HEK293 (cell line): Measurements from ENCODE around the gene MVB12A.
A peak's percentile ranks its signal among the peaks of the same experiment; 100 is the strongest.

Experiments used
- ATF2 ChIP-seq: fragments of 450-650 bp; formaldehyde crosslinking; IDR thresholded peaks from 2 replicates; pipeline ENCODE4 v1.5.1; 2016; ENCODE audit warnings: missing biosample characterization, missing genetic modification characterization, low read depth
- BCL11B ChIP-seq: fragments of 450-650 bp; formaldehyde crosslinking; IDR thresholded peaks from 2 replicates; pipeline ENCODE4 v1.5.1; 2016; ENCODE audit warnings: low read depth, missing biosample characterization, missing genetic modification characterization
- EGR2 ChIP-seq: fragments of 450-650 bp; formaldehyde crosslinking; IDR thresholded peaks from 2 replicates; pipeline ENCODE4 v1.5.1; 2016; ENCODE audit warnings: low read depth, missing biosample characterization, missing genetic modification characterization
- HIC1 ChIP-seq: fragments of 450-650 bp; formaldehyde crosslinking; IDR thresholded peaks from 2 replicates; pipeline ENCODE4 v1.5.1; 2016; ENCODE audit warnings: missing biosample characterization, missing genetic modification characterization
- MYNN ChIP-seq: fragments of 450-650 bp; formaldehyde crosslinking; IDR thresholded peaks from 2 replicates; pipeline ENCODE4 v1.5.1; 2016; ENCODE audit warnings: missing biosample characterization, missing genetic modification characterization, borderline replicate concordance
- OVOL3 ChIP-seq: fragments of 450-650 bp; formaldehyde crosslinking; IDR thresholded peaks from 2 replicates; pipeline ENCODE4 v1.5.1; 2016; ENCODE audit warnings: missing biosample characterization, missing genetic modification characterization
- PRDM4 ChIP-seq: fragments of 450-650 bp; formaldehyde crosslinking; IDR thresholded peaks from 2 replicates; pipeline ENCODE4 v1.5.1; 2017; ENCODE audit warnings: missing biosample characterization, missing genetic modification characterization
- ZBTB10 ChIP-seq: fragments of 450-650 bp; formaldehyde crosslinking; IDR thresholded peaks from 2 replicates; pipeline ENCODE4 v1.5.1; 2016; ENCODE audit warnings: missing biosample characterization, missing genetic modification characterization
- ZBTB8A ChIP-seq: fragments of 450-650 bp; formaldehyde crosslinking; IDR thresholded peaks from 2 replicates; pipeline ENCODE4 v1.5.1; 2016; ENCODE audit warnings: missing biosample characterization, missing genetic modification characterization
- ZEB2 ChIP-seq: fragments of 450-650 bp; formaldehyde crosslinking; IDR thresholded peaks from 2 replicates; pipeline ENCODE4 v1.5.1; 2016; ENCODE audit warnings: missing biosample characterization, missing genetic modification characterization
- ZFHX2 ChIP-seq: fragments of 450-650 bp; formaldehyde crosslinking; conservative IDR thresholded peaks from 2 replicates; pipeline ENCODE4 v1.5.1; 2016; ENCODE audit warnings: missing biosample characterization, missing genetic modification characterization
- ZNF155 ChIP-seq: fragments of 450-650 bp; formaldehyde crosslinking; IDR thresholded peaks from 2 replicates; pipeline ENCODE4 v1.5.1; 2016; ENCODE audit warnings: missing biosample characterization, missing genetic modification characterization
- ZNF174 ChIP-seq: fragments of 450-650 bp; formaldehyde crosslinking; IDR thresholded peaks from 2 replicates; pipeline ENCODE4 v1.5.0; 2017; ENCODE audit warnings: missing biosample characterization, mild to moderate bottlenecking, missing genetic modification characterization
- ZNF2 ChIP-seq: fragments of 450-650 bp; formaldehyde crosslinking; IDR thresholded peaks from 2 replicates; pipeline ENCODE4 v1.5.1; 2016; ENCODE audit warnings: missing biosample characterization, missing genetic modification characterization
- ZNF24 ChIP-seq: fragments of 450-650 bp; formaldehyde crosslinking; IDR thresholded peaks from 2 replicates; pipeline ENCODE4 v1.5.1; 2016; ENCODE audit warnings: missing biosample characterization, missing genetic modification characterization
- ZNF274 ChIP-seq, 2 experiments: fragments of 200-500 bp in 1 of 2; fragments of 450-650 bp in 1 of 2; sonication (Bioruptor generic) in 1 of 2; formaldehyde crosslinking in 1 of 2; IDR thresholded peaks; 2 replicates each; pipeline versions ENCODE4 v1.5.1 to v1.6.1; 2014 to 2016; ENCODE audit warnings: borderline replicate concordance in 1 of 2, inconsistent platforms in 1 of 2, low read length in 1 of 2, missing biosample characterization in 1 of 2, missing genetic modification characterization in 1 of 2
- ZNF292 ChIP-seq: fragments of 450-650 bp; formaldehyde crosslinking; IDR thresholded peaks from 2 replicates; pipeline ENCODE4 v1.5.1; 2016; ENCODE audit warnings: low read depth, missing biosample characterization, missing genetic modification characterization, borderline replicate concordance
- ZNF341 ChIP-seq: fragments of 450-650 bp; formaldehyde crosslinking; IDR thresholded peaks from 2 replicates; pipeline ENCODE4; 2016; ENCODE audit warnings: low read depth, missing biosample characterization, missing genetic modification characterization
- ZNF354C ChIP-seq: fragments of 450-650 bp; formaldehyde crosslinking; IDR thresholded peaks from 2 replicates; pipeline ENCODE4 v1.5.1; 2016; ENCODE audit warnings: missing biosample characterization, missing genetic modification characterization, low read depth, borderline replicate concordance
- ZNF366 ChIP-seq: fragments of 450-650 bp; formaldehyde crosslinking; conservative IDR thresholded peaks from 2 replicates; pipeline ENCODE4 v1.5.1; 2016; ENCODE audit warnings: missing biosample characterization, missing genetic modification characterization
- ZNF423 ChIP-seq: fragments of 450-650 bp; formaldehyde crosslinking; IDR thresholded peaks from 2 replicates; pipeline ENCODE4 v1.5.1; 2016; ENCODE audit warnings: missing biosample characterization, missing genetic modification characterization
- ZNF513 ChIP-seq: fragments of 450-650 bp; IDR thresholded peaks from 2 replicates; pipeline ENCODE4 v1.5.1; 2018; ENCODE audit warnings: missing biosample characterization, missing genetic modification characterization
- ZNF521 ChIP-seq: fragments of 450-650 bp; formaldehyde crosslinking; IDR thresholded peaks from 2 replicates; pipeline ENCODE4 v1.5.1; 2017; ENCODE audit warnings: missing biosample characterization, mild to moderate bottlenecking, missing genetic modification characterization
- ZNF544 ChIP-seq: fragments of 450-650 bp; formaldehyde crosslinking; IDR thresholded peaks from 2 replicates; pipeline ENCODE4 v1.5.0; 2017; ENCODE audit warnings: missing biosample characterization, missing genetic modification characterization
- ZNF621 ChIP-seq: fragments of 450-650 bp; formaldehyde crosslinking; IDR thresholded peaks from 2 replicates; pipeline ENCODE4 v1.5.1; 2017; ENCODE audit warnings: missing biosample characterization, missing genetic modification characterization
- ZNF658 ChIP-seq: fragments of 450-650 bp; formaldehyde crosslinking; IDR thresholded peaks from 2 replicates; pipeline ENCODE4; 2016; ENCODE audit warnings: missing biosample characterization, missing genetic modification characterization
- ZNF660 ChIP-seq: fragments of 450-650 bp; IDR thresholded peaks from 2 replicates; pipeline ENCODE4 v1.5.1; 2018; ENCODE audit warnings: missing biosample characterization, mild to moderate bottlenecking, missing genetic modification characterization
- TF ChIP-seq, protein P1 (sequence below): fragments of 450-650 bp; formaldehyde crosslinking; IDR thresholded peaks from 2 replicates; pipeline ENCODE4 v1.5.1; 2017; ENCODE audit warnings: missing biosample characterization, missing genetic modification characterization

The MVB12A gene

DNA sequence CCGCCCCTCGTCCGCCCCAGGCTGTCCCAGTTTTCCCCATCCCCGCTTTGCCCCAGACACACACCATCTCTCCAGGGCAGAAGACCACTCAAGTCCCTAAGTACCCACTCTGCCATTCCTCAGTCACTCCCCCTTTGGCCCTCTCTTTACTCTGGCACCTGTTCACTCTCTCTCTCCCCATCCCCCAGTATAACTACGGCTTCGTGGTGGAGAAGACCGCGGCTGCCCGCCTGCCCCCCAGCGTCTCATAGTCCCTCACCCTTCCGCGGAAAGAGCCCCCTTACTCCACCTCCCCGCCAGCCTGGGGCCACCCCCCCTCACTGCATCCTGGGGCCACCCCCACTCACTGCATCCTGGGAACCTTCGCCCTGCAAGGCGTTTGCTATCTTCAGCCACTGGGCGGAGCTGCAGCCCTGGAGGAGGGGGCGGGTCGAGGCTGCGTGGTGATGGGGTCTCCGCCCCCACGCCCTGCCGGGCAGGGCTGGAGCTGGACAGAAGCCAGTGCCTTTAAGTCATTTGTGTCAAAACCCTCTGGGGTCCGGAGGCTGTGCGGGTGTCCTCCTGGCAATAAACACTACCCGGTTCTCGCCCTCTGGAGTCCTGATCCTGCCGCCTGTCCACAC, 5.0 kb downstream of the MVB12A start (continued):
- TF ChIP-seq ATF2 (tag by site-specific recombination) (no peak), ZFHX2 (tag by site-specific recombination) (peak; percentile 92), ZNF423 (no peak), ZNF544 (tag by site-specific recombination) (no peak), ZNF155 (tag by site-specific recombination) (no peak), ZNF292 (tag by site-specific recombination) (no peak), MYNN (tag by site-specific recombination) (no peak), ZNF354C (no peak), ZNF521 (tag by site-specific recombination) (no peak), ZNF660 (tag by site-specific recombination) (peak; percentile 52; the same call in 1 of the 2 replicates), BCL11B (0 out of 2 replicates have a peak, but pooled peaks have one; percentile 47), ZEB2 (tag by site-specific recombination) (peak; percentile 59; the same call in 1 of the 2 replicates), ZNF366 (peak; percentile 54; the same call in 1 of the 2 replicates), ZNF513 (no peak), EGR2 (tag by site-specific recombination) (peak; percentile 90), ZNF274 (IDR thresholded peaks at IDR 0.05; ENCODE audit: low read length) (no peak), ZNF274 (tag by site-specific recombination; IDR thresholded peaks at IDR 0.05; ENCODE audit: borderline replicate concordance) (no peak), ZNF24 (0 out of 2 replicates have a peak, but pooled peaks have one; percentile 29), OVOL3 (tag by site-specific recombination) (no peak), ZNF341 (tag by site-specific recombination) (peak; percentile 85), ZNF2 (tag by site-specific recombination) (0 out of 2 replicates have a peak, but pooled peaks have one; percentile 35), ZBTB8A (tag by site-specific recombination) (peak; percentile 72), ZNF174 (tag by site-specific recombination) (no peak), PRDM4 (tag by site-specific recombination) (no peak), HIC1 (tag by site-specific recombination) (peak; percentile 43; the same call in 1 of the 2 replicates), ZNF658 (tag by site-specific recombination) (no peak), ZBTB10 (tag by site-specific recombination) (no peak), ZNF621 (tag by site-specific recombination) (no peak)
- TF ChIP-seq, protein P1, sequence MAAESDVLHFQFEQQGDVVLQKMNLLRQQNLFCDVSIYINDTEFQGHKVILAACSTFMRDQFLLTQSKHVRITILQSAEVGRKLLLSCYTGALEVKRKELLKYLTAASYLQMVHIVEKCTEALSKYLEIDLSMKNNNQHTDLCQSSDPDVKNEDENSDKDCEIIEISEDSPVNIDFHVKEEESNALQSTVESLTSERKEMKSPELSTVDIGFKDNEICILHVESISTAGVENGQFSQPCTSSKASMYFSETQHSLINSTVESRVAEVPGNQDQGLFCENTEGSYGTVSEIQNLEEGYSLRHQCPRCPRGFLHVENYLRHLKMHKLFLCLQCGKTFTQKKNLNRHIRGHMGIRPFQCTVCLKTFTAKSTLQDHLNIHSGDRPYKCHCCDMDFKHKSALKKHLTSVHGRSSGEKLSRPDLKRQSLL (tag by site-specific recombination) = no peak
